ENCODE results near the gene ITPKA.

DNA sequence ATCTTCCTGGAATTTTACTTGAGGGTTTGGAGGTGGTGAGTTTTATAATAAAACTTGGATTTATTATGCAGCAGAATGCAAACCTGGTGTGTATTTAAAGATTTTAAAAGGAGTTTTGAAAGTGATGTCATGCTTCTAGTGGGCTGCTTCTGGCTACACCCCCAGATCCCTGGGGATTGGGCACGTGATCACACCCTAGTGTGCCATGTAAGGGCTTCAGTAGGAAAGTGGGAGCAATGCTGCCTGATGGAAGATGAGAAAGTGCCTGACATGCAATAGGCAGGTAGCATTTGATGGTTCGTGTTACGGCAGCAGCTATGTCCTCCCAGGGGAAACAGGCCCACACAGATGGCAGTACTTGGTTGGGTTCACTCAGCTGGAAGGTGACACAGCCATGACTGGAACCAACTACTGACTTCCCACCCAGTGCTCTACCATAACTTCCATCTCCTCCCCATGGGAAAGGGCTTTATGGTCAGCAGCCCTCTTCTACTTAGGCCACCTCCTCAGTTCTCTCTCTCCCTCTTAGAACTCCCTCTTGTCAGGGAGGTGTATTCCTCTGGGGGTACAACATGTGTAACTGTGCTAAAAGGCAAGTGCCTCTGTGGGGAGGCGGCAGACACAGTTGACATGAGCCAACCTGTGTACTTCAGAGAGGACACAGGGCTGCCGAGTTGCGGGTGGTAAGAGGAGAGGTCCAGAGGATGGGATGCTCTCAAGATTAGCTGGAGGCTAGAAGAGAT, 5.6 kb downstream of the ITPKA start:
- TF ChIP-seq, protein P1, sequence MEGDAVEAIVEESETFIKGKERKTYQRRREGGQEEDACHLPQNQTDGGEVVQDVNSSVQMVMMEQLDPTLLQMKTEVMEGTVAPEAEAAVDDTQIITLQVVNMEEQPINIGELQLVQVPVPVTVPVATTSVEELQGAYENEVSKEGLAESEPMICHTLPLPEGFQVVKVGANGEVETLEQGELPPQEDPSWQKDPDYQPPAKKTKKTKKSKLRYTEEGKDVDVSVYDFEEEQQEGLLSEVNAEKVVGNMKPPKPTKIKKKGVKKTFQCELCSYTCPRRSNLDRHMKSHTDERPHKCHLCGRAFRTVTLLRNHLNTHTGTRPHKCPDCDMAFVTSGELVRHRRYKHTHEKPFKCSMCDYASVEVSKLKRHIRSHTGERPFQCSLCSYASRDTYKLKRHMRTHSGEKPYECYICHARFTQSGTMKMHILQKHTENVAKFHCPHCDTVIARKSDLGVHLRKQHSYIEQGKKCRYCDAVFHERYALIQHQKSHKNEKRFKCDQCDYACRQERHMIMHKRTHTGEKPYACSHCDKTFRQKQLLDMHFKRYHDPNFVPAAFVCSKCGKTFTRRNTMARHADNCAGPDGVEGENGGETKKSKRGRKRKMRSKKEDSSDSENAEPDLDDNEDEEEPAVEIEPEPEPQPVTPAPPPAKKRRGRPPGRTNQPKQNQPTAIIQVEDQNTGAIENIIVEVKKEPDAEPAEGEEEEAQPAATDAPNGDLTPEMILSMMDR (conservative IDR thresholded peaks at IDR 0.05; ENCODE audit: low read depth, low read length) = no peak
- no peak for TF ChIP-seq EZH2 (IDR thresholded peaks at IDR 0.05; ENCODE audit: borderline replicate concordance, low read depth, low read length, poor library complexity, severe bottlenecking)
